ENCODE measurements around the gene ROBO2.

ROBO2 gene

DNA sequence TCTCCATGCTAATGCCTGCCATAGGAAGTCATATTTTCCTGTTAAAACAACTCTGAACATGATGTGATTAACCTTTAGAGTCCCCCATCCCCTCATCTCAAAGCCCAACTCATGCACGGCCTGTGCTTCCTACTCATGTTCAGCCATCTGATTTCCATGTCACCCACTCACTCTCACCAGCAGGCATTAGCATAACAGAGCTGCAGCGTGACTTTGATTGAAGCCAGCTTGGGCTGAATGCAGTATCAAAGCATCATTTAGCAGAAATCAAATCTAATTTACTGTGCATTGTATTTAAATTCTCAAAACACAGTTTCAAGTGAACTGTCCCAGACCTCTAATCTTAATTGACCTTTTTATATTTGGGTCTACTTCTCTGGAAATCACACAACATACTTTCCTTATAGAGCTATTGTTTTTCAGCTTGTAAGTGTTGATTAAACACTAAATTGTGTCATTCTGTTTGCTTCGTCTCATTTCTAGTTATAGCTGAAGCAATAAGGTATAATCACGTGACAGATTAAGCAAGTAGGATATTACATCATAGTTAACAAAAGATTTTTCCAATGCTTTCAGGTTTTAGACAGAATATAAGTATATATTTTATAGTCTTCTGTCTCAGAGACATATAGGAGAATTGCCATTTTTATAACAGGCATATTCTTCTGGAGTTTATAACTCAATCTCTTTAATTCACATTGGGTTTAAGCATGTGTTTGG is 501.5 kb downstream of the ROBO2 start:
- TF ChIP-seq, protein P1, sequence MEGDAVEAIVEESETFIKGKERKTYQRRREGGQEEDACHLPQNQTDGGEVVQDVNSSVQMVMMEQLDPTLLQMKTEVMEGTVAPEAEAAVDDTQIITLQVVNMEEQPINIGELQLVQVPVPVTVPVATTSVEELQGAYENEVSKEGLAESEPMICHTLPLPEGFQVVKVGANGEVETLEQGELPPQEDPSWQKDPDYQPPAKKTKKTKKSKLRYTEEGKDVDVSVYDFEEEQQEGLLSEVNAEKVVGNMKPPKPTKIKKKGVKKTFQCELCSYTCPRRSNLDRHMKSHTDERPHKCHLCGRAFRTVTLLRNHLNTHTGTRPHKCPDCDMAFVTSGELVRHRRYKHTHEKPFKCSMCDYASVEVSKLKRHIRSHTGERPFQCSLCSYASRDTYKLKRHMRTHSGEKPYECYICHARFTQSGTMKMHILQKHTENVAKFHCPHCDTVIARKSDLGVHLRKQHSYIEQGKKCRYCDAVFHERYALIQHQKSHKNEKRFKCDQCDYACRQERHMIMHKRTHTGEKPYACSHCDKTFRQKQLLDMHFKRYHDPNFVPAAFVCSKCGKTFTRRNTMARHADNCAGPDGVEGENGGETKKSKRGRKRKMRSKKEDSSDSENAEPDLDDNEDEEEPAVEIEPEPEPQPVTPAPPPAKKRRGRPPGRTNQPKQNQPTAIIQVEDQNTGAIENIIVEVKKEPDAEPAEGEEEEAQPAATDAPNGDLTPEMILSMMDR (conservative IDR thresholded peaks at IDR 0.05): no peak
- no peak overlapping the region for H3K27ac ChIP-seq

DNA sequence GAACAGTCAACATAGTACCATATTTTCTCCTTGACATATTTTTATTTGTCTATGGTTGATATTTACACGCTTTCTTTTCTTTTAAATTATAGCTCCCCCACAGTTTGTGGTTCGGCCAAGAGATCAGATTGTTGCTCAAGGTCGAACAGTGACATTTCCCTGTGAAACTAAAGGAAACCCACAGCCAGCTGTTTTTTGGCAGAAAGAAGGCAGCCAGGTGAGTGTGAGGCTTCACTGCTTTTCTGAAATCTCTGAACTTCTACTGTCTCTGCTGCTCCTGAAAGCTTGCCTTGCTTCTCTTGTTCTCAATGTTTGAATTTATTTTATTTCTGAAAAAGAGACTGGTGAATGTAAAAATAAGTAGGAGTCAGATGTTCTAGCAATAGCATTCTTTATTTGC is 506.3 kb downstream of the ROBO2 start:
- H3K27ac ChIP-seq: no peak overlapping the region
- TF ChIP-seq, protein P1 (conservative IDR thresholded peaks at IDR 0.05): no peak
- TF ChIP-seq ZFX (IDR thresholded peaks at IDR 0.05): no peak

DNA sequence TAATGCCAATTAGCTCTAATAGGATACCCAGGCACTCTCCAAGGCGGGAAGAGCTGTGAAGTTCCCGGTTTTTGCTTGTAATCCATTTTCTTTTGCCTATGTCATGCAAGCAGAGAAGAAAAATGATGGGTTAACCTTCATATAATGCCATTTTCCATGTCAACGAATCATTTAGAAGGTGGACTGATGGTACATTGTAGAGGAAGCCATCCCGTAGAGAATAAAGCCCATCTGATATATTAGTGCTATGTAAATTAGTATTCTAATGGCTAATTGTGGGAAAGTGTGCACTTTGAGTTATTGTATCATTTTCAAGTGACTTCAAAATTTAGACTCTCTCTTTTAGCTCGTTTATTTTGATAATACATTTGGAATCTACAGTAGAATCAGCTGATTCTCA is 509.1 kb downstream of the ROBO2 start:
- no peak overlapping the region for H3K27ac ChIP-seq
- TF ChIP-seq, protein P1 (conservative IDR thresholded peaks at IDR 0.05): no peak

DNA sequence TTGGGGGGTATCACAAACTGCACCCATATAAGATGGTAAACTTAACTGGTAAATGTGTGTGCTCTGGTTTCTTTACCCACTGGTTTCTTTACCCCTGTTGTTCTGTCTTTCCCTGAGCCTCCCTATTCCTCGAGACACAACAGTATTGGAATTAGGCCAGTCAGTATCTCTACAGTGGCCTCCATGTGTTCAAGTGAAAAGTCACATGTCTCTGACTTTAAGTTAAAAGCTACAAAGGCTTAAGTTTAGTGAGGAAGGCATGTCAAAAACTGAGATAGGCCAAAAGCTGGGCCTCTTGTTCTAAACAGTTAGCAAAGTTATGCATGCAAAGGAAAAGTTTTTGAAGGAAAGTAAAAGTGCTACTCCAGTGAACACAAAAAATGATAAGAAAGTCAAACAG is 513.3 kb downstream of the ROBO2 start:
- TF ChIP-seq ZFX (IDR thresholded peaks at IDR 0.05): no peak
- TF ChIP-seq, protein P1 (conservative IDR thresholded peaks at IDR 0.05): no peak
- H3K27ac ChIP-seq: no peak overlapping the region

DNA sequence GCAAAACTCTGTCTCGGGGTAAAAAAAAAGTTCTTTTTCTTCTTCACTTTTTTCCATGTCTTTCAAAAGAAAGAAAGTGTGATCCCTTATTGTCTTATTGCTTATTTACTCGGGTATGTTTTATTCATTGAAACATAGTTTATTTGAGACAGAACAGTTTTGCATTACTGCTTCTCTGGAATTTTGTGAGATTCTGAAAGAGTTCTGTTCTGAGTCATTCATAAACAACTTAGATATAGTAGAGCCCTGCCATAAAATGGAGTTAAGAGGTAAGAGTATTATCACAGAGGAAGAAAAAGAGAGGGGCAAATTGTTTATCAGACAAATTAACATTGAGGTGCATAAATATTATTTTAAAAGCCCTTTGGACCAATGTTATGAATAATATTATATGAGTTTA is 522.2 kb downstream of the ROBO2 start:
- no peak overlapping the region for H3K27ac ChIP-seq
- no peak for TF ChIP-seq ZFX (IDR thresholded peaks at IDR 0.05)
- TF ChIP-seq, protein P1 (conservative IDR thresholded peaks at IDR 0.05): no peak

DNA sequence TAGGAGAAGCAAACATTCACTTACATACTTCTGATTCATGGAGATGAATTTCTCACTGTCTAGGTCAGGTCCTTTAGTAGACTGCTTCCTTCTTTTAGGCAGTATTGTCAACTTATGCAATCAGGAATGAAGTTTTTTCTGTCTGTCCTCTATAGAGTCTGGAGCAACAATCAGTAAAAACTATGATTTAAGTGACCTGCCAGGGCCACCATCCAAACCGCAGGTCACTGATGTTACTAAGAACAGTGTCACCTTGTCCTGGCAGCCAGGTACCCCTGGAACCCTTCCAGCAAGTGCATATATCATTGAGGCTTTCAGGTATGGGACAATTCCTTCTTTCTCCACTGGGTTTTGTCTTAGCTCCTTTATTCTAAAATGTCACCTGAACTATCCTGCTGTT is 523.1 kb downstream of the ROBO2 start:
- TF ChIP-seq, protein P1 (conservative IDR thresholded peaks at IDR 0.05): peak; percentile 17; the same call in 1 of the 2 replicates
- TF ChIP-seq ZFX (IDR thresholded peaks at IDR 0.05): no peak
- no peak overlapping the region for H3K27ac ChIP-seq

DNA sequence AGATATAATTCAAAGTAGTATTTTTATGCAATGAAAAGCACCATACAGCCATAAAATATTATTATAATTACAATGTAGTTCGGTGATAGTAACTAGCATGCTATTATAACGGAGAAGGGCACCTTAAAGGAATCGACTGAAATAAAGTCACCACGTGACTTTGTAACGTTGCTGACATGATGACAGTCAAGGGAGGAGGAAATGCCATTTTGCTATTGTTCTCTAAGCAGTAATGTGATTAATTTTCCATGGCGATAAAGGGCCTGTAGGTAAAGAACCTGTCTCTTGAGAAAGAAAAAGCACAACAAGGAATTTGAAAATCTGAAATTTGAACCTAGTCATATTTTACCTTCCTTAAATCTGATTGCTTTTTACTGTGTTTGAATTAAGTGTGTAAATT is 526.2 kb downstream of the ROBO2 start:
- H3K27ac ChIP-seq: no peak overlapping the region
- TF ChIP-seq ZFX (IDR thresholded peaks at IDR 0.05): no peak
- TF ChIP-seq, protein P1 (conservative IDR thresholded peaks at IDR 0.05): no peak
